ENCODE measurements around the gene OR7G3. TPM values are rescaled to one million over a fixed set of nuclear protein-coding genes. Genes with fewer than 3 reads are reported as not detected.

Gene OR7G3
- total RNA-seq, 1 experiment from 2014 or later: not detected

DNA sequence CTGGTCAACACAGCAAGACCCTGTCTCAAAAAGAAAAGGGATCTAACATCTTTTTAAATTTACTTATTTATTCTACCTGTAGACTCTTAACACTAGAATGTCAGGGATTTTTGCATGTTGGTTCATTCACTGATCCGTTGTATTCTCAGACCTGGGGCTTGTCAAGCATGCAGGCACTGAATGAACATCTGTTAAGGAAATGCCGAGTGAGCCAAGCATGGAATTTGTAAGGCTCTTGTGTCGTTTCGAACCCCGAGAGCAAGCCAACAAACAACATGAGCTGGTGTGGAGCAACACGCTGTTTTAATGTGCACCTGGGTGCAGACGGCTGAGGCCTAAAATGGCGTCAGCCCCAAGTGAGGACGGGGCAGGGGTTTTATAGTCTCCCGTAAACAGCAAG is 49.8 kb downstream of the OR7G3 start:
- Histone ChIP-seq H2BK15ac (ENCODE audit: low read depth, low read length) (no peak overlapping the region), H4K20me1 (ENCODE audit: control insufficient read depth, insufficient read depth, insufficient read length) (no peaks in the 10 kb centered on the region), H3K27ac (ENCODE audit: insufficient read length, low read depth, low read length) (no peak overlapping the region), H3K9me3 (ENCODE audit: control insufficient read depth, low read depth, low read length) (no peaks in the 10 kb centered on the region), H3K9ac (ENCODE audit: extremely low read depth, insufficient read length, low read length) (no peak overlapping the region), H3K23me2 (ENCODE audit: insufficient read length, low read depth, low read length, poor library complexity, severe bottlenecking) (no peaks in the 10 kb centered on the region), H3K79me2 (ENCODE audit: insufficient read depth, low read length) (no peaks in the 10 kb centered on the region), H3K18ac (ENCODE audit: insufficient read length, low read depth, low read length) (peak overlapping the region; percentile 24), H2BK20ac (ENCODE audit: low read depth, low read length, poor library complexity, severe bottlenecking) (no peak overlapping the region), H4K91ac (ENCODE audit: insufficient read length, low read depth, low read length) (no peak overlapping the region), H3K79me1 (ENCODE audit: insufficient read depth, low read depth, low read length, poor library complexity, severe bottlenecking) (no peaks in the 10 kb centered on the region), H3K27me3 (ENCODE audit: insufficient read depth, low read length) (no peaks in the 10 kb centered on the region), H3K4me2 (ENCODE audit: insufficient read depth, insufficient read length, low read length) (no peak overlapping the region), H2BK12ac (ENCODE audit: insufficient read length, low read depth, low read length) (no peak overlapping the region), H3T11ph (ENCODE audit: low read length) (no peak overlapping the region), H3K4me1 (ENCODE audit: insufficient read depth, low read length) (peaks cover 4% of the 10 kb centered on the region; the same call in 1 of the 2 replicates), H4K8ac (replicated peaks; ENCODE audit: insufficient read length, low read depth, low read length) (no peak overlapping the region), H4K5ac (ENCODE audit: insufficient read length, low read depth, low read length) (no peak overlapping the region), H3K14ac (ENCODE audit: insufficient read depth, low read length) (peak overlapping the region; percentile 34; the same call in 1 of the 2 replicates), H3K56ac (ENCODE audit: insufficient read length, low read depth, low read length) (no peak overlapping the region), H2AK5ac (ENCODE audit: insufficient read length, low read length) (no peak overlapping the region), H2BK120ac (ENCODE audit: low read depth, low read length, poor library complexity, severe bottlenecking) (no peak overlapping the region), H2AFZ (ENCODE audit: low read length) (no peak overlapping the region), H2BK5ac (ENCODE audit: insufficient read length, low read length) (no peak overlapping the region), H3K23ac (ENCODE audit: insufficient read length, low read depth, low read length) (no peak overlapping the region), H3K4ac (ENCODE audit: low read depth, low read length) (no peak overlapping the region)
- no peaks in the 10 kb centered on the region for H3K27me3 Mint-ChIP-seq (ENCODE audit: low read depth)
- H3K4me3 Mint-ChIP-seq: no peak overlapping the region
- no CpG with 5 or more reads among the region's 10 CpGs for WGBS (ENCODE audit: extremely low coverage, insufficient read length, low lambda C conversion rate)
- no peaks in the 10 kb centered on the region; a peak in 1 of 5 replicates for H3K9me3 Mint-ChIP-seq
- no peak for DNase-seq
- no peaks in the 10 kb centered on the region for H3K36me3 Mint-ChIP-seq (ENCODE audit: insufficient read depth in 1 of 3, low read depth in 3 of 3)
- TF ChIP-seq, protein P1, sequence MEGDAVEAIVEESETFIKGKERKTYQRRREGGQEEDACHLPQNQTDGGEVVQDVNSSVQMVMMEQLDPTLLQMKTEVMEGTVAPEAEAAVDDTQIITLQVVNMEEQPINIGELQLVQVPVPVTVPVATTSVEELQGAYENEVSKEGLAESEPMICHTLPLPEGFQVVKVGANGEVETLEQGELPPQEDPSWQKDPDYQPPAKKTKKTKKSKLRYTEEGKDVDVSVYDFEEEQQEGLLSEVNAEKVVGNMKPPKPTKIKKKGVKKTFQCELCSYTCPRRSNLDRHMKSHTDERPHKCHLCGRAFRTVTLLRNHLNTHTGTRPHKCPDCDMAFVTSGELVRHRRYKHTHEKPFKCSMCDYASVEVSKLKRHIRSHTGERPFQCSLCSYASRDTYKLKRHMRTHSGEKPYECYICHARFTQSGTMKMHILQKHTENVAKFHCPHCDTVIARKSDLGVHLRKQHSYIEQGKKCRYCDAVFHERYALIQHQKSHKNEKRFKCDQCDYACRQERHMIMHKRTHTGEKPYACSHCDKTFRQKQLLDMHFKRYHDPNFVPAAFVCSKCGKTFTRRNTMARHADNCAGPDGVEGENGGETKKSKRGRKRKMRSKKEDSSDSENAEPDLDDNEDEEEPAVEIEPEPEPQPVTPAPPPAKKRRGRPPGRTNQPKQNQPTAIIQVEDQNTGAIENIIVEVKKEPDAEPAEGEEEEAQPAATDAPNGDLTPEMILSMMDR (conservative IDR thresholded peaks at IDR 0.05): no peak
- no peak overlapping the region for H3K27ac Mint-ChIP-seq
- H3K4me1 Mint-ChIP-seq: peaks cover 28 to 30% of the 10 kb centered on the region in 2 experiments

Other genes starting within 250 kb of the OR7G3 start
- gene MUC16, start 116.5 kb downstream of the OR7G3 start, total RNA-seq (2021): 0.22 and 0.29 TPM in 2 replicates
- gene OR1M1, start 39.9 kb downstream of the OR7G3 start, total RNA-seq (2021): not detected in 2 replicates
- gene OR7G2, start 19.5 kb downstream of the OR7G3 start, total RNA-seq (2021): not detected in 2 replicates
- gene OR7G1, start 11.2 kb downstream of the OR7G3 start, total RNA-seq (2021): not detected in 2 replicates
- 50.3 and 52.8 TPM in 2 replicates for gene ZNF317, start 13.4 kb upstream of the OR7G3 start, total RNA-seq (2021)
- 0.31 and 0.48 TPM in 2 replicates for gene OR7D2, start 52.0 kb upstream of the OR7G3 start, total RNA-seq (2021)
- not detected in 2 replicates for gene OR7D4, start 92.6 kb upstream of the OR7G3 start, total RNA-seq (2021)
- gene OR7E24, start 124.0 kb upstream of the OR7G3 start, total RNA-seq (2021): not detected in 2 replicates
- gene ZNF699, start 182.9 kb upstream of the OR7G3 start, total RNA-seq (2021): 4.1 and 4.2 TPM in 2 replicates
- 18.1 and 19.7 TPM in 2 replicates for gene ZNF559, start 197.2 kb upstream of the OR7G3 start, total RNA-seq (2021)
- 5.7 TPM in 2 replicates for gene ZNF177, start 236.1 kb upstream of the OR7G3 start, total RNA-seq (2021)

All from H9 (cell line).